K562 (cell line): ENCODE data around the gene PRSS21. TPM values are rescaled to one million over a fixed set of nuclear protein-coding genes. Genes with fewer than 3 reads are reported as not detected.

Source experiments
- FOXP1 ChIP-seq: sonication (generic); formaldehyde crosslinking; IDR thresholded peaks from 2 replicates; pipeline ENCODE4 v1.8.0; 2022; ENCODE audit warnings: mild to moderate bottlenecking, missing genetic modification reagents
- IRF2 ChIP-seq: sonication (generic); formaldehyde crosslinking; IDR thresholded peaks from 2 replicates; pipeline ENCODE4 v1.8.1; 2022; ENCODE audit warnings: mild to moderate bottlenecking, missing genetic modification reagents
- MYC ChIP-seq, 2 experiments: fragments of 250-450 bp in 1 of 2; sonication (Bioruptor Pico) in 1 of 2; IDR thresholded peaks; 2 replicates each; pipeline versions ENCODE4 v1.5.1 to v1.6.1; 2012 to 2021; ENCODE audit warnings: low read depth in 2 of 2, borderline replicate concordance in 1 of 2, improper control_type of control experiment in 1 of 2, low read length in 1 of 2, mild to moderate bottlenecking in 1 of 2, moderate library complexity in 1 of 2
- NR4A1 ChIP-seq, 2 experiments: fragments of 250-450 bp in 1 of 2; fragments of 450-650 bp in 1 of 2; sonication (Bioruptor Pico) in 1 of 2; IDR thresholded peaks; 2 replicates each; pipeline versions ENCODE4 v1.4.0 to v1.6.1; 2016 to 2020; ENCODE audit warnings: mild to moderate bottlenecking in 2 of 2, missing compliant biosample characterization in 1 of 2, missing genetic modification characterization in 1 of 2, moderate library complexity in 1 of 2
- NRF1 ChIP-seq, 2 experiments: fragments of 450-650 bp; IDR thresholded peaks in 1 of 2; conservative IDR thresholded peaks in 1 of 2; 2 replicates each; pipeline ENCODE4 v1.6.1; 2014; ENCODE audit warnings: mild to moderate bottlenecking in 2 of 2
- SIN3A ChIP-seq, 2 experiments: fragments of 150-350 bp in 1 of 2; IDR thresholded peaks; 2 replicates each; pipeline ENCODE4 v1.6.1; 2011 to 2016; ENCODE audit warnings: borderline replicate concordance in 2 of 2, low read depth in 2 of 2, low read length in 2 of 2, mild to moderate bottlenecking in 2 of 2, moderate library complexity in 2 of 2; ENCODE audit not compliant: control insufficient read depth in 1 of 2
- polyA plus RNA-seq, 8 experiments: library from polyadenylated mRNA; depleted of rRNA in 4 of 8; stranded (reverse) in 5 of 8; unstranded in 3 of 8; fragments of >200 nt; fragmentation: Nextera tagmentation in 2 of 8; fragmentation: Illumina TruSeq in 1 of 8; extraction: Ambion mirVana in 2 of 8; extraction: Trizol in 1 of 8; gene quantifications; 2 replicates each; pipeline versions ENCODE4 v1.2.1 to v1.2.3, GENCODE V29; 2011 to 2014; ENCODE audit warnings: inconsistent platforms in 1 of 8, missing spikeins in 1 of 8
- total RNA-seq, 7 experiments: library from RNA; depleted of rRNA in 6 of 7; stranded (reverse); fragments of >200 nt in 6 of 7; fragmentation: Illumina TruSeq in 2 of 7; extraction: Trizol in 2 of 7; gene quantifications; 2 replicates each; pipeline versions ENCODE4 v1.2.1 to v1.2.3, GENCODE V29; 2011 to 2021; ENCODE audit warnings: low replicate concordance in 1 of 7
- TF ChIP-seq, protein P1 (sequence below), 3 experiments: fragments of 200-800 bp in 1 of 3; fragments of 250-450 bp in 1 of 3; fragments of 450-650 bp in 1 of 3; sonication (Bioruptor Pico) in 1 of 3; sonication (Bioruptor generic) in 1 of 3; formaldehyde crosslinking in 1 of 3; IDR thresholded peaks; 2 replicates each; pipeline versions ENCODE4 v1.6.1 to v1.8.0; 2016 to 2022; ENCODE audit warnings: mild to moderate bottlenecking in 2 of 3, missing genetic modification characterization in 2 of 3, missing compliant biosample characterization in 1 of 3, moderate library complexity in 1 of 3
- TF ChIP-seq, protein P2 (sequence below): fragments of 250-450 bp; sonication (Bioruptor Pico); IDR thresholded peaks from 2 replicates; pipeline ENCODE4 v1.9.0; 2021; ENCODE audit warnings: mild to moderate bottlenecking
- TF ChIP-seq, protein P3 (sequence below), 2 experiments: fragments of 450-650 bp; conservative IDR thresholded peaks; 2 replicates each; pipeline ENCODE4 v1.6.1; 2017; ENCODE audit warnings: mild to moderate bottlenecking in 2 of 2, moderate library complexity in 2 of 2
- TF ChIP-seq, protein P4 (sequence below): fragments of 450-650 bp; IDR thresholded peaks from 2 replicates; pipeline ENCODE4 v1.6.1; 2014; ENCODE audit warnings: low read depth, mild to moderate bottlenecking, moderate library complexity, borderline replicate concordance

PRSS21 gene
- total and polyA plus RNA-seq, 9 of the 15 experiments (the other 6 are each of a cell fraction or from before 2014, with no cell fraction given) = 12.1 to 121 (median 61.3) TPM

DNA sequence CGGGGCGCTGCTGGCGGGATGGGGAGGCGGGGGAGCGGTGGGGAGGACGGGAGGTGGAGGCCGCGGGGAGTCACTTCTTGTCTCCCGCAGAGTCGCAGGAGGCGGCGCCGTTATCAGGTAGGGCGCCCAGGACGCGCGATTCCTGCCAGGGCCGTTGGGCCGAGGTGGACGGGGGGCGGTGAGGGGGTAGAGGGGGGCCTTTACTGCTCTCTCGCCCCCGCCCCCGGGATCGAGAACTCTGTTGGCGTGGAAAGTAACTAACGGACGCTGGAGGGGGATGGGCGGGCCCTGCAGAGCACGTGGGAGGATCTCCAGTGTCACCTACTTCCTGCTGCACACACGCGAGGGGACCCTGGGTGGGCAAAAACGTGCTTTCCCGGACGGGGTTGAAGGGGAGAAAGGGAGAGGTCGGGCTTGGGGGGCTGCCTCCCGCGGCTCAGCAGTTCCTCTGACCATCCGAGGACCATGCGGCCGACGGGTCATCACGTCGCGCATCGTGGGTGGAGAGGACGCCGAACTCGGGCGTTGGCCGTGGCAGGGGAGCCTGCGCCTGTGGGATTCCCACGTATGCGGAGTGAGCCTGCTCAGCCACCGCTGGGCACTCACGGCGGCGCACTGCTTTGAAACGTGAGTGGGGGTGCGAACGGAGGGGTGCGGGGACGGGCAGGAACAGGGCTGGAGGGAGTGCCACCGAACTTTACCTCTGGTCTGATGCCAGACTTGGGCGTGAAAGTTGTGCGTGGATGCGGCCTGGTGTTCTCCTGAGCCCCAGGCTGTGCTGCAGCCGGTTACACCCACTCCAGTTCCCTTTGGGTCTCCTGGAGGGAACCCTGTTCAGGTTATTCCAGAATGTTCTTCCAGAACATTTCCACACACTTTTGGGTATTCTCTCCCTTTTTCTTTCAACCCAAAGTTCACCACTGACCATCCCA is 569 bp downstream of the PRSS21 start (continued):
- TF ChIP-seq, protein P1, sequence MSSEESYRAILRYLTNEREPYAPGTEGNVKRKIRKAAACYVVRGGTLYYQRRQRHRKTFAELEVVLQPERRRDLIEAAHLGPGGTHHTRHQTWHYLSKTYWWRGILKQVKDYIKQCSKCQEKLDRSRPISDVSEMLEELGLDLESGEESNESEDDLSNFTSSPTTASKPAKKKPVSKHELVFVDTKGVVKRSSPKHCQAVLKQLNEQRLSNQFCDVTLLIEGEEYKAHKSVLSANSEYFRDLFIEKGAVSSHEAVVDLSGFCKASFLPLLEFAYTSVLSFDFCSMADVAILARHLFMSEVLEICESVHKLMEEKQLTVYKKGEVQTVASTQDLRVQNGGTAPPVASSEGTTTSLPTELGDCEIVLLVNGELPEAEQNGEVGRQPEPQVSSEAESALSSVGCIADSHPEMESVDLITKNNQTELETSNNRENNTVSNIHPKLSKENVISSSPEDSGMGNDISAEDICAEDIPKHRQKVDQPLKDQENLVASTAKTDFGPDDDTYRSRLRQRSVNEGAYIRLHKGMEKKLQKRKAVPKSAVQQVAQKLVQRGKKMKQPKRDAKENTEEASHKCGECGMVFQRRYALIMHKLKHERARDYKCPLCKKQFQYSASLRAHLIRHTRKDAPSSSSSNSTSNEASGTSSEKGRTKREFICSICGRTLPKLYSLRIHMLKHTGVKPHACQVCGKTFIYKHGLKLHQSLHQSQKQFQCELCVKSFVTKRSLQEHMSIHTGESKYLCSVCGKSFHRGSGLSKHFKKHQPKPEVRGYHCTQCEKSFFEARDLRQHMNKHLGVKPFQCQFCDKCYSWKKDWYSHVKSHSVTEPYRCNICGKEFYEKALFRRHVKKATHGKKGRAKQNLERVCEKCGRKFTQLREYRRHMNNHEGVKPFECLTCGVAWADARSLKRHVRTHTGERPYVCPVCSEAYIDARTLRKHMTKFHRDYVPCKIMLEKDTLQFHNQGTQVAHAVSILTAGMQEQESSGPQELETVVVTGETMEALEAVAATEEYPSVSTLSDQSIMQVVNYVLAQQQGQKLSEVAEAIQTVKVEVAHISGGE (CRISPR knock-in tag; IDR thresholded peaks at IDR 0.05) = peak in 1 of 3 experiments; percentile 37; a peak in 1 of 6 replicates
- TF ChIP-seq, protein P2, sequence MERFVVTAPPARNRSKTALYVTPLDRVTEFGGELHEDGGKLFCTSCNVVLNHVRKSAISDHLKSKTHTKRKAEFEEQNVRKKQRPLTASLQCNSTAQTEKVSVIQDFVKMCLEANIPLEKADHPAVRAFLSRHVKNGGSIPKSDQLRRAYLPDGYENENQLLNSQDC (CRISPR knock-in tag) = no peak
- TF ChIP-seq, protein P3, sequence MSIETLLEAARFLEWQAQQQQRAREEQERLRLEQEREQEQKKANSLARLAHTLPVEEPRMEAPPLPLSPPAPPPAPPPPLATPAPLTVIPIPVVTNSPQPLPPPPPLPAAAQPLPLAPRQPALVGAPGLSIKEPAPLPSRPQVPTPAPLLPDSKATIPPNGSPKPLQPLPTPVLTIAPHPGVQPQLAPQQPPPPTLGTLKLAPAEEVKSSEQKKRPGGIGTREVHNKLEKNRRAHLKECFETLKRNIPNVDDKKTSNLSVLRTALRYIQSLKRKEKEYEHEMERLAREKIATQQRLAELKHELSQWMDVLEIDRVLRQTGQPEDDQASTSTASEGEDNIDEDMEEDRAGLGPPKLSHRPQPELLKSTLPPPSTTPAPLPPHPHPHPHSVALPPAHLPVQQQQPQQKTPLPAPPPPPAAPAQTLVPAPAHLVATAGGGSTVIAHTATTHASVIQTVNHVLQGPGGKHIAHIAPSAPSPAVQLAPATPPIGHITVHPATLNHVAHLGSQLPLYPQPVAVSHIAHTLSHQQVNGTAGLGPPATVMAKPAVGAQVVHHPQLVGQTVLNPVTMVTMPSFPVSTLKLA (conservative IDR thresholded peaks at IDR 0.05) = peak; percentile 83 to 93
- TF ChIP-seq FOXP1 (CRISPR knock-in tag) (0 out of 2 replicates have a peak, but pooled peaks have one; percentile 62), SIN3A (IDR thresholded peaks at IDR 0.05; ENCODE audit: borderline replicate concordance in 2 of 2, control insufficient read depth in 1 of 2, low read depth in 2 of 2, low read length in 2 of 2) (peak in 1 of 2 experiments; percentile 49; a peak in 1 of 4 replicates), MYC (IDR thresholded peaks at IDR 0.05; ENCODE audit: low read depth, low read length) (peak; percentile 96), MYC (CRISPR knock-in tag; IDR thresholded peaks at IDR 0.05; ENCODE audit: borderline replicate concordance, low read depth) (peak; percentile 96), NR4A1 (CRISPR knock-in tag; IDR thresholded peaks at IDR 0.05) (no peak), NR4A1 (tag; IDR thresholded peaks at IDR 0.05) (0 out of 2 replicates have a peak, but pooled peaks have one; percentile 17), IRF2 (CRISPR knock-in tag) (no peak), NRF1 (conservative IDR thresholded peaks at IDR 0.05 in 1 of 2, IDR thresholded peaks at IDR 0.05 in 1 of 2) (peak; percentile 43 to 54)
- TF ChIP-seq, protein P4, sequence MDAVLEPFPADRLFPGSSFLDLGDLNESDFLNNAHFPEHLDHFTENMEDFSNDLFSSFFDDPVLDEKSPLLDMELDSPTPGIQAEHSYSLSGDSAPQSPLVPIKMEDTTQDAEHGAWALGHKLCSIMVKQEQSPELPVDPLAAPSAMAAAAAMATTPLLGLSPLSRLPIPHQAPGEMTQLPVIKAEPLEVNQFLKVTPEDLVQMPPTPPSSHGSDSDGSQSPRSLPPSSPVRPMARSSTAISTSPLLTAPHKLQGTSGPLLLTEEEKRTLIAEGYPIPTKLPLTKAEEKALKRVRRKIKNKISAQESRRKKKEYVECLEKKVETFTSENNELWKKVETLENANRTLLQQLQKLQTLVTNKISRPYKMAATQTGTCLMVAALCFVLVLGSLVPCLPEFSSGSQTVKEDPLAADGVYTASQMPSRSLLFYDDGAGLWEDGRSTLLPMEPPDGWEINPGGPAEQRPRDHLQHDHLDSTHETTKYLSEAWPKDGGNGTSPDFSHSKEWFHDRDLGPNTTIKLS = no peak
